WTC11 (cell line): ENCODE results near the gene RACGAP1. TPM values are rescaled to one million over a fixed set of nuclear protein-coding genes. Genes with fewer than 3 reads are reported as not detected.

ENCODE experiments used
- ATAC-seq: fragments of 200-7000 bp; cut with Tn5 transposase; 2 replicates; pipeline ENCODE4 v1.10.0; 2021; ENCODE audit warnings: mild to moderate bottlenecking, moderate library complexity
- CTCF ChIA-PET: fragments of 300-600 bp; sonication (Branson Sonifier 250); formaldehyde crosslinking; loops from one replicate; lab custom pipeline; 2021; ENCODE audit warnings: antibody characterized with exemption; lab: Charles Lee
- POLR2A ChIA-PET: fragments of 350-600 bp; sonication (Branson Sonifier 250); formaldehyde crosslinking; loops from one replicate; lab custom pipeline; 2021; ENCODE audit warnings: antibody characterized with exemption; lab: Charles Lee
- DNase-seq: peaks from one replicate; pipeline ENCODE4 v3.0.0; 2021; ENCODE audit warnings: low spot score
- H3K27ac Mint-ChIP-seq: 2 replicates; pipeline ENCODE4 v1.8.0; 2021; ENCODE audit warnings: mixed read lengths
- H3K27me3 Mint-ChIP-seq: 2 replicates; pipeline ENCODE4 v1.8.0; 2021; ENCODE audit warnings: low read depth, mild to moderate bottlenecking, moderate library complexity, mixed read lengths
- H3K36me3 Mint-ChIP-seq: 2 replicates; pipeline ENCODE4 v1.8.0; 2021; ENCODE audit warnings: mixed read lengths
- H3K4me1 Mint-ChIP-seq: 2 replicates; pipeline ENCODE4 v1.8.0; 2022; ENCODE audit warnings: mixed read lengths
- H3K4me3 Mint-ChIP-seq: 2 replicates; pipeline ENCODE4 v1.8.0; 2021; ENCODE audit warnings: mild to moderate bottlenecking, moderate library complexity, mixed read lengths
- H3K9me3 Mint-ChIP-seq: 2 replicates; pipeline ENCODE4 v1.8.0; 2021; ENCODE audit warnings: mixed read lengths
- ESRRA ChIP-seq: sonication (generic); formaldehyde crosslinking; IDR thresholded peaks from 2 replicates; pipeline ENCODE4 v1.8.1; 2022; ENCODE audit warnings: mild to moderate bottlenecking, missing genetic modification reagents, borderline replicate concordance
- FOXJ3 ChIP-seq: sonication (generic); formaldehyde crosslinking; IDR thresholded peaks from 2 replicates; pipeline ENCODE4 v1.9.0; 2021; ENCODE audit warnings: missing genetic modification reagents, mild to moderate bottlenecking, borderline replicate concordance
- GABPB1 ChIP-seq: sonication (generic); formaldehyde crosslinking; IDR thresholded peaks from 2 replicates; pipeline ENCODE4 v1.8.1; 2023; ENCODE audit warnings: mild to moderate bottlenecking, missing genetic modification reagents
- JUN ChIP-seq: sonication (generic); formaldehyde crosslinking; IDR thresholded peaks from 2 replicates; pipeline ENCODE4 v1.8.0; 2023; ENCODE audit warnings: mild to moderate bottlenecking, missing genetic modification reagents
- KAT7 ChIP-seq: sonication (generic); formaldehyde crosslinking; IDR thresholded peaks from 2 replicates; pipeline ENCODE4 v1.8.1; 2023; ENCODE audit warnings: missing genetic modification reagents, mild to moderate bottlenecking, borderline replicate concordance
- MYBL2 ChIP-seq: sonication (generic); formaldehyde crosslinking; IDR thresholded peaks from 2 replicates; pipeline ENCODE4 v1.8.1; 2023; ENCODE audit warnings: mild to moderate bottlenecking, moderate library complexity, missing genetic modification reagents
- NFE2L1 ChIP-seq: sonication (generic); formaldehyde crosslinking; IDR thresholded peaks from 2 replicates; pipeline ENCODE4 v1.8.1; 2023; ENCODE audit warnings: missing genetic modification reagents
- NR3C1 ChIP-seq: sonication (generic); formaldehyde crosslinking; conservative IDR thresholded peaks from 2 replicates; pipeline ENCODE4 v1.8.1; 2023; ENCODE audit warnings: low read depth, mild to moderate bottlenecking, missing genetic modification reagents
- OVOL2 ChIP-seq: fragments of 250-450 bp; sonication (Bioruptor Pico); IDR thresholded peaks from 2 replicates; pipeline ENCODE4 v1.9.0; 2021; ENCODE audit warnings: mild to moderate bottlenecking, borderline replicate concordance
- PRRX2 ChIP-seq: fragments of 250-450 bp; sonication (Bioruptor Pico); IDR thresholded peaks from 2 replicates; pipeline ENCODE4 v1.8.0; 2021; ENCODE audit warnings: mild to moderate bottlenecking
- SMAD4 ChIP-seq: sonication (generic); formaldehyde crosslinking; IDR thresholded peaks from 2 replicates; pipeline ENCODE4 v1.8.0; 2022; ENCODE audit warnings: mild to moderate bottlenecking, missing genetic modification reagents
- ZBTB21 ChIP-seq: sonication (generic); formaldehyde crosslinking; IDR thresholded peaks from 2 replicates; pipeline ENCODE4 v1.8.1; 2023; ENCODE audit warnings: mild to moderate bottlenecking, missing genetic modification reagents, borderline replicate concordance
- total RNA-seq: library from RNA; stranded (reverse); gene quantifications from 3 replicates; pipeline ENCODE4 v1.2.3, GENCODE V29; 2021
- TF ChIP-seq, protein P1 (sequence below): sonication (generic); formaldehyde crosslinking; IDR thresholded peaks from 2 replicates; pipeline ENCODE4 v1.8.1; 2023; ENCODE audit warnings: mild to moderate bottlenecking, missing genetic modification reagents, borderline replicate concordance
- TF ChIP-seq, protein P2 (sequence below): sonication (generic); formaldehyde crosslinking; IDR thresholded peaks from 2 replicates; pipeline ENCODE4 v1.8.1; 2023; ENCODE audit warnings: mild to moderate bottlenecking, missing genetic modification reagents, moderate library complexity
- TF ChIP-seq, protein P3 (sequence below): sonication (generic); formaldehyde crosslinking; IDR thresholded peaks from 2 replicates; pipeline ENCODE4 v1.8.1; 2022; ENCODE audit warnings: missing genetic modification reagents, borderline replicate concordance
- TF ChIP-seq, protein P4 (sequence below): sonication (generic); formaldehyde crosslinking; IDR thresholded peaks from 2 replicates; pipeline ENCODE4 v1.8.1; 2022; ENCODE audit warnings: mild to moderate bottlenecking, missing genetic modification reagents, moderate library complexity, borderline replicate concordance
- TF ChIP-seq, protein P5 (sequence below): sonication (generic); formaldehyde crosslinking; IDR thresholded peaks from 2 replicates; pipeline ENCODE4 v1.8.1; 2022; ENCODE audit warnings: low read depth, mild to moderate bottlenecking, moderate library complexity, missing genetic modification reagents, borderline replicate concordance
- TF ChIP-seq, protein P6 (sequence below): fragments of 200-600 bp; IDR thresholded peaks from 2 replicates; pipeline ENCODE4 v1.8.0; 2022; ENCODE audit warnings: antibody characterized with exemption
- TF ChIP-seq, protein P7 (sequence below): sonication (generic); formaldehyde crosslinking; conservative IDR thresholded peaks from 2 replicates; pipeline ENCODE4 v1.8.1; 2022; ENCODE audit warnings: mild to moderate bottlenecking, missing genetic modification reagents

The RACGAP1 gene
- total RNA-seq, 1 experiment from 2014 or later, result 87.7 TPM

DNA sequence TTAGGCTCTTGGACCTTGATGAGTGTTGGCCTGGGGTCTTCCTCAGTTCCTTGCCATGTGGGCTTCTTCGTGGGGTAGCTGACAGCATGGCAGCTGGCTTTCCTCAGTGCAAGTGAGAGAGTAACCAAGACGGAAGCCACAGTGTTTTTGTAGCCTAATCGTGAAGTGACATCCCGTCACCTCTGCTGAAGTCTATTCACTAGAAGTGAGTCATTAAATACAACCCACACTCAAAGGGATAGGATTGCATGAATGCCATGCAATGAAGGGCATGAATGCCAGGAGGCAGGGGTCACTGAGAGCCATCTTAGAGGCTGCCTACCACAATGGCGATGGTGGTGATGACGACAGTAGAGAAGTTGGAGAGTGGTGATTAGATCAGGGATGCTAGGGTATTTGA lies 18.6 kb upstream of the RACGAP1 start:
- ATAC-seq (no peak), DNase-seq (no peak)
- no peak for TF ChIP-seq OVOL2 (CRISPR knock-in tag)
- TF ChIP-seq, protein P1, sequence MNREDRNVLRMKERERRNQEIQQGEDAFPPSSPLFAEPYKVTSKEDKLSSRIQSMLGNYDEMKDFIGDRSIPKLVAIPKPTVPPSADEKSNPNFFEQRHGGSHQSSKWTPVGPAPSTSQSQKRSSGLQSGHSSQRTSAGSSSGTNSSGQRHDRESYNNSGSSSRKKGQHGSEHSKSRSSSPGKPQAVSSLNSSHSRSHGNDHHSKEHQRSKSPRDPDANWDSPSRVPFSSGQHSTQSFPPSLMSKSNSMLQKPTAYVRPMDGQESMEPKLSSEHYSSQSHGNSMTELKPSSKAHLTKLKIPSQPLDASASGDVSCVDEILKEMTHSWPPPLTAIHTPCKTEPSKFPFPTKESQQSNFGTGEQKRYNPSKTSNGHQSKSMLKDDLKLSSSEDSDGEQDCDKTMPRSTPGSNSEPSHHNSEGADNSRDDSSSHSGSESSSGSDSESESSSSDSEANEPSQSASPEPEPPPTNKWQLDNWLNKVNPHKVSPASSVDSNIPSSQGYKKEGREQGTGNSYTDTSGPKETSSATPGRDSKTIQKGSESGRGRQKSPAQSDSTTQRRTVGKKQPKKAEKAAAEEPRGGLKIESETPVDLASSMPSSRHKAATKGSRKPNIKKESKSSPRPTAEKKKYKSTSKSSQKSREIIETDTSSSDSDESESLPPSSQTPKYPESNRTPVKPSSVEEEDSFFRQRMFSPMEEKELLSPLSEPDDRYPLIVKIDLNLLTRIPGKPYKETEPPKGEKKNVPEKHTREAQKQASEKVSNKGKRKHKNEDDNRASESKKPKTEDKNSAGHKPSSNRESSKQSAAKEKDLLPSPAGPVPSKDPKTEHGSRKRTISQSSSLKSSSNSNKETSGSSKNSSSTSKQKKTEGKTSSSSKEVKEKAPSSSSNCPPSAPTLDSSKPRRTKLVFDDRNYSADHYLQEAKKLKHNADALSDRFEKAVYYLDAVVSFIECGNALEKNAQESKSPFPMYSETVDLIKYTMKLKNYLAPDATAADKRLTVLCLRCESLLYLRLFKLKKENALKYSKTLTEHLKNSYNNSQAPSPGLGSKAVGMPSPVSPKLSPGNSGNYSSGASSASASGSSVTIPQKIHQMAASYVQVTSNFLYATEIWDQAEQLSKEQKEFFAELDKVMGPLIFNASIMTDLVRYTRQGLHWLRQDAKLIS (CRISPR knock-in tag), result no peak
- TF ChIP-seq, protein P2, sequence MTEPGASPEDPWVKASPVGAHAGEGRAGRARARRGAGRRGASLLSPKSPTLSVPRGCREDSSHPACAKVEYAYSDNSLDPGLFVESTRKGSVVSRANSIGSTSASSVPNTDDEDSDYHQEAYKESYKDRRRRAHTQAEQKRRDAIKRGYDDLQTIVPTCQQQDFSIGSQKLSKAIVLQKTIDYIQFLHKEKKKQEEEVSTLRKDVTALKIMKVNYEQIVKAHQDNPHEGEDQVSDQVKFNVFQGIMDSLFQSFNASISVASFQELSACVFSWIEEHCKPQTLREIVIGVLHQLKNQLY, result no peak
- TF ChIP-seq NR3C1 (CRISPR knock-in tag), result no peak
- TF ChIP-seq SMAD4 (CRISPR knock-in tag), result no peak
- no peak for TF ChIP-seq FOXJ3 (CRISPR knock-in tag)
- no peak for TF ChIP-seq GABPB1 (CRISPR knock-in tag)
- no peak for TF ChIP-seq ESRRA (CRISPR knock-in tag)
- TF ChIP-seq JUN (CRISPR knock-in tag), result no peak
- TF ChIP-seq, protein P3, sequence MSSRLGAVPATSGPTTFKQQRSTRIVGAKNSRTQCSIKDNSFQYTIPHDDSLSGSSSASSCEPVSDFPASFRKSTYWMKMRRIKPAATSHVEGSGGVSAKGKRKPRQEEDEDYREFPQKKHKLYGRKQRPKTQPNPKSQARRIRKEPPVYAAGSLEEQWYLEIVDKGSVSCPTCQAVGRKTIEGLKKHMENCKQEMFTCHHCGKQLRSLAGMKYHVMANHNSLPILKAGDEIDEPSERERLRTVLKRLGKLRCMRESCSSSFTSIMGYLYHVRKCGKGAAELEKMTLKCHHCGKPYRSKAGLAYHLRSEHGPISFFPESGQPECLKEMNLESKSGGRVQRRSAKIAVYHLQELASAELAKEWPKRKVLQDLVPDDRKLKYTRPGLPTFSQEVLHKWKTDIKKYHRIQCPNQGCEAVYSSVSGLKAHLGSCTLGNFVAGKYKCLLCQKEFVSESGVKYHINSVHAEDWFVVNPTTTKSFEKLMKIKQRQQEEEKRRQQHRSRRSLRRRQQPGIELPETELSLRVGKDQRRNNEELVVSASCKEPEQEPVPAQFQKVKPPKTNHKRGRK (CRISPR knock-in tag), result no peak
- no peak for TF ChIP-seq ZBTB21
- TF ChIP-seq, protein P4, sequence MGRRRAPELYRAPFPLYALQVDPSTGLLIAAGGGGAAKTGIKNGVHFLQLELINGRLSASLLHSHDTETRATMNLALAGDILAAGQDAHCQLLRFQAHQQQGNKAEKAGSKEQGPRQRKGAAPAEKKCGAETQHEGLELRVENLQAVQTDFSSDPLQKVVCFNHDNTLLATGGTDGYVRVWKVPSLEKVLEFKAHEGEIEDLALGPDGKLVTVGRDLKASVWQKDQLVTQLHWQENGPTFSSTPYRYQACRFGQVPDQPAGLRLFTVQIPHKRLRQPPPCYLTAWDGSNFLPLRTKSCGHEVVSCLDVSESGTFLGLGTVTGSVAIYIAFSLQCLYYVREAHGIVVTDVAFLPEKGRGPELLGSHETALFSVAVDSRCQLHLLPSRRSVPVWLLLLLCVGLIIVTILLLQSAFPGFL (CRISPR knock-in tag), result no peak
- TF ChIP-seq KAT7 (CRISPR knock-in tag), result no peak
- TF ChIP-seq MYBL2, result no peak
- TF ChIP-seq, protein P5, sequence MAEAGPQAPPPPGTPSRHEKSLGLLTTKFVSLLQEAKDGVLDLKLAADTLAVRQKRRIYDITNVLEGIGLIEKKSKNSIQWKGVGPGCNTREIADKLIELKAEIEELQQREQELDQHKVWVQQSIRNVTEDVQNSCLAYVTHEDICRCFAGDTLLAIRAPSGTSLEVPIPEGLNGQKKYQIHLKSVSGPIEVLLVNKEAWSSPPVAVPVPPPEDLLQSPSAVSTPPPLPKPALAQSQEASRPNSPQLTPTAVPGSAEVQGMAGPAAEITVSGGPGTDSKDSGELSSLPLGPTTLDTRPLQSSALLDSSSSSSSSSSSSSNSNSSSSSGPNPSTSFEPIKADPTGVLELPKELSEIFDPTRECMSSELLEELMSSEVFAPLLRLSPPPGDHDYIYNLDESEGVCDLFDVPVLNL (CRISPR knock-in tag), result no peak
- TF ChIP-seq PRRX2 (CRISPR knock-in tag), result no peak
- no peak for TF ChIP-seq NFE2L1 (CRISPR knock-in tag)
- TF ChIP-seq, protein P6, sequence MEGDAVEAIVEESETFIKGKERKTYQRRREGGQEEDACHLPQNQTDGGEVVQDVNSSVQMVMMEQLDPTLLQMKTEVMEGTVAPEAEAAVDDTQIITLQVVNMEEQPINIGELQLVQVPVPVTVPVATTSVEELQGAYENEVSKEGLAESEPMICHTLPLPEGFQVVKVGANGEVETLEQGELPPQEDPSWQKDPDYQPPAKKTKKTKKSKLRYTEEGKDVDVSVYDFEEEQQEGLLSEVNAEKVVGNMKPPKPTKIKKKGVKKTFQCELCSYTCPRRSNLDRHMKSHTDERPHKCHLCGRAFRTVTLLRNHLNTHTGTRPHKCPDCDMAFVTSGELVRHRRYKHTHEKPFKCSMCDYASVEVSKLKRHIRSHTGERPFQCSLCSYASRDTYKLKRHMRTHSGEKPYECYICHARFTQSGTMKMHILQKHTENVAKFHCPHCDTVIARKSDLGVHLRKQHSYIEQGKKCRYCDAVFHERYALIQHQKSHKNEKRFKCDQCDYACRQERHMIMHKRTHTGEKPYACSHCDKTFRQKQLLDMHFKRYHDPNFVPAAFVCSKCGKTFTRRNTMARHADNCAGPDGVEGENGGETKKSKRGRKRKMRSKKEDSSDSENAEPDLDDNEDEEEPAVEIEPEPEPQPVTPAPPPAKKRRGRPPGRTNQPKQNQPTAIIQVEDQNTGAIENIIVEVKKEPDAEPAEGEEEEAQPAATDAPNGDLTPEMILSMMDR, result no peak
- TF ChIP-seq, protein P7, sequence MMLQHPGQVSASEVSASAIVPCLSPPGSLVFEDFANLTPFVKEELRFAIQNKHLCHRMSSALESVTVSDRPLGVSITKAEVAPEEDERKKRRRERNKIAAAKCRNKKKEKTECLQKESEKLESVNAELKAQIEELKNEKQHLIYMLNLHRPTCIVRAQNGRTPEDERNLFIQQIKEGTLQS (CRISPR knock-in tag), result no peak
- peaks cover 36% of the 10 kb centered on the region for H3K27me3 Mint-ChIP-seq
- H3K27ac Mint-ChIP-seq, result no peak overlapping the region
- H3K4me1 Mint-ChIP-seq, result peaks cover 3% of the 10 kb centered on the region; the same call in 1 of the 2 replicates
- POLR2A ChIA-PET, result no interaction called here
- no peak overlapping the region for H3K4me3 Mint-ChIP-seq
- no peaks in the 10 kb centered on the region for H3K36me3 Mint-ChIP-seq
- CTCF ChIA-PET, result interaction anchor here (1.3 to 7.1 kb wide), 2 partner anchors 11 to 25 kb away, joined by 3 to 120 read pairs; no protein-coding TSS in a partner anchor
- no peaks in the 10 kb centered on the region for H3K9me3 Mint-ChIP-seq
